ENCODE measurements around the gene THAP11. TPM values are rescaled to one million over a fixed set of nuclear protein-coding genes. Genes with fewer than 3 reads are reported as not detected.

THAP11 gene
- polyA plus RNA-seq, 1 of the 3 experiments (the other 2 are of a cell fraction): 34.8 TPM

DNA sequence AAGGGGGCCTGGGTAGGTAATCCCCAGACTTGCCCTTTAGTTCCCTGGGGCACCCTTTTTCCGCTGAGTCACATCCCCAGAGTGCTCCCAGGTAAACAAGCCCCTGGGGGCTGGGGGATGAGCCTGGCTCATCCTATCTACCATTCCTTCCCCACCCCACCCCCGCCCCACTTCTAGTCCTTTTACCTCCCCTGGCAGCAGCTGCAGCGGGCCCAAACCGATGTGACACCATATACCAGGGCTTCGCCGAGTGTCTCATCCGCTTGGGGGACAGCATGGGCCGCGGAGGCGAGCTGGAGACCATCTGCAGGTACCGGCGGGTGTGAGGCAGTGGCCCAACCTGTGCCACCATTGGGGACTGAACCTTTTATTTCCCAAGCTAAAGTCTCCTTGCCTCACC is 43.4 kb downstream of the THAP11 start:
- H4K20me1 ChIP-seq (ENCODE audit: insufficient read depth): peaks cover 12% of the 10 kb centered on the region
- CTCF ChIA-PET: interaction anchor here (1.4 to 22.4 kb wide), 5 partner anchors 11 to 155 kb away, joined by 5 to 564 read pairs (median 48); partner anchors contain the start of genes CTRL, EDC4, LCAT and PSMB10
- 93% methylated on average over 9 of the region's 12 CpGs for WGBS (ENCODE audit: low lambda C conversion rate)

DNA sequence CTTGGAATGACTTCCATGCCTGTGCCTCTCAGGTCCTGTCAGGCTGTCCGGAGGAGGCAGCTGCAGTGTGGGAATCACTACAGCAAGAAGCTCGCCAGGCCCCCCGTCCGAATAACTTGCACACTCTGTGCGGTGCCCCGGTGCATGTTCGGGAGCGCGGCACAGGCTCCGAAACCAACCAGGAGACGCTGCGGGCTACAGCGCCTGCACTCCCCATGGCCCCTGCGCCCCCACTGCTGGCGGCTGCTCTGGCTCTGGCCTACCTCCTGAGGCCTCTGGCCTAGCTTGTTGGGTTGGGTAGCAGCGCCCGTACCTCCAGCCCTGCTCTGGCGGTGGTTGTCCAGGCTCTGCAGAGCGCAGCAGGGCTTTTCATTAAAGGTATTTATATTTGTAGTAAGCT is 43.9 kb downstream of the THAP11 start:
- Histone ChIP-seq H3K27me3 (ENCODE audit: insufficient read depth) (no peaks in the 10 kb centered on the region), H3F3A (replicated peaks; ENCODE audit: insufficient read depth) (peaks cover 14% of the 10 kb centered on the region), H3K4me2 (no peak overlapping the region), H2AFZ (ENCODE audit: low read depth) (no peak overlapping the region), H3K9me3 (no peaks in the 10 kb centered on the region), H3K9me2 (no peaks in the 10 kb centered on the region), H3K4me1 (ENCODE audit: control insufficient read depth in 1 of 2, insufficient read depth in 2 of 2, low read depth in 1 of 2, low read length in 1 of 2) (peaks cover 7 to 13% of the 10 kb centered on the region in 2 experiments; a peak in 2 of 4 replicates), H3K36me3 (replicated peaks in 1 of 2; ENCODE audit: control insufficient read depth in 1 of 2, insufficient read depth in 2 of 2, low read length in 1 of 2) (peaks cover 4 to 39% of the 10 kb centered on the region in 2 experiments), H3K9ac (no peak overlapping the region), H3K79me2 (ENCODE audit: insufficient read depth) (no peaks in the 10 kb centered on the region), H4K20me1 (ENCODE audit: insufficient read depth) (peaks cover 12% of the 10 kb centered on the region), H3K27ac (ENCODE audit: low read depth in 2 of 2, low read length in 1 of 2) (no peak overlapping the region), H3K4me3 (ENCODE audit: low read depth in 2 of 2, low read length in 1 of 2) (no peak overlapping the region)
- ChIA-PET CTCF (interaction anchor here (0.6 to 22.4 kb wide), 7 partner anchors 11 to 748 kb away, joined by 3 to 564 read pairs (median 6); partner anchors contain the start of genes CTRL, EDC4, LCAT and PSMB10), POLR2A (no interaction called here)
- TF ChIP-seq RAD21 (IDR thresholded peaks at IDR 0.05; ENCODE audit: low read length): no peak
- TF ChIP-seq FOXJ3 (CRISPR knock-in tag; IDR thresholded peaks at IDR 0.05): no peak
- no peak for TF ChIP-seq FOSL2 (IDR thresholded peaks at IDR 0.05; ENCODE audit: borderline replicate concordance, low read depth)
- TF ChIP-seq GATA2 (CRISPR knock-in tag; IDR thresholded peaks at IDR 0.05): no peak
- no peak for TF ChIP-seq RFX5 (IDR thresholded peaks at IDR 0.05; ENCODE audit: low read length)
- WGBS (ENCODE audit: low lambda C conversion rate): 100% methylated on average over 2 of the region's 19 CpGs
- DNase-seq: no peak

More for the DNA sequence above, 43.4 kb downstream of the THAP11 start:
- Histone ChIP-seq H3K27me3 (ENCODE audit: insufficient read depth) (no peaks in the 10 kb centered on the region), H2AFZ (ENCODE audit: low read depth) (no peak overlapping the region), H3K36me3 (replicated peaks in 1 of 2; ENCODE audit: control insufficient read depth in 1 of 2, insufficient read depth in 2 of 2, low read length in 1 of 2) (peaks cover 4 to 44% of the 10 kb centered on the region in 2 experiments), H3K27ac (ENCODE audit: low read depth in 2 of 2, low read length in 1 of 2) (no peak overlapping the region), H3K4me3 (ENCODE audit: low read depth in 2 of 2, low read length in 1 of 2) (no peak overlapping the region), H3K79me2 (ENCODE audit: insufficient read depth) (no peaks in the 10 kb centered on the region), H3K9ac (no peak overlapping the region), H3K4me1 (ENCODE audit: control insufficient read depth in 1 of 2, insufficient read depth in 2 of 2, low read depth in 1 of 2, low read length in 1 of 2) (peaks cover 7 to 13% of the 10 kb centered on the region in 2 experiments; a peak in 2 of 4 replicates), H3K4me2 (no peak overlapping the region), H3K9me2 (no peaks in the 10 kb centered on the region), H3K9me3 (no peaks in the 10 kb centered on the region), H3F3A (replicated peaks; ENCODE audit: insufficient read depth) (peaks cover 14% of the 10 kb centered on the region)
- TF ChIP-seq, protein P1, sequence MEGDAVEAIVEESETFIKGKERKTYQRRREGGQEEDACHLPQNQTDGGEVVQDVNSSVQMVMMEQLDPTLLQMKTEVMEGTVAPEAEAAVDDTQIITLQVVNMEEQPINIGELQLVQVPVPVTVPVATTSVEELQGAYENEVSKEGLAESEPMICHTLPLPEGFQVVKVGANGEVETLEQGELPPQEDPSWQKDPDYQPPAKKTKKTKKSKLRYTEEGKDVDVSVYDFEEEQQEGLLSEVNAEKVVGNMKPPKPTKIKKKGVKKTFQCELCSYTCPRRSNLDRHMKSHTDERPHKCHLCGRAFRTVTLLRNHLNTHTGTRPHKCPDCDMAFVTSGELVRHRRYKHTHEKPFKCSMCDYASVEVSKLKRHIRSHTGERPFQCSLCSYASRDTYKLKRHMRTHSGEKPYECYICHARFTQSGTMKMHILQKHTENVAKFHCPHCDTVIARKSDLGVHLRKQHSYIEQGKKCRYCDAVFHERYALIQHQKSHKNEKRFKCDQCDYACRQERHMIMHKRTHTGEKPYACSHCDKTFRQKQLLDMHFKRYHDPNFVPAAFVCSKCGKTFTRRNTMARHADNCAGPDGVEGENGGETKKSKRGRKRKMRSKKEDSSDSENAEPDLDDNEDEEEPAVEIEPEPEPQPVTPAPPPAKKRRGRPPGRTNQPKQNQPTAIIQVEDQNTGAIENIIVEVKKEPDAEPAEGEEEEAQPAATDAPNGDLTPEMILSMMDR (IDR thresholded peaks at IDR 0.05): no peak
- TF ChIP-seq YY1 (IDR thresholded peaks at IDR 0.05; ENCODE audit: low read depth) (no peak), TEAD4 (IDR thresholded peaks at IDR 0.05; ENCODE audit: borderline replicate concordance, insufficient read depth) (no peak), TCF12 (IDR thresholded peaks at IDR 0.05) (no peak), POLR2AphosphoS5 (IDR thresholded peaks at IDR 0.05; ENCODE audit: low read depth, low read length) (no peak), FOSL2 (IDR thresholded peaks at IDR 0.05; ENCODE audit: borderline replicate concordance, low read depth) (no peak), TAF1 (IDR thresholded peaks at IDR 0.05; ENCODE audit: borderline replicate concordance, low read depth, low read length) (no peak), SMC3 (IDR thresholded peaks at IDR 0.05; ENCODE audit: low read depth, low read length) (no peak)
- TF ChIP-seq, protein P2, sequence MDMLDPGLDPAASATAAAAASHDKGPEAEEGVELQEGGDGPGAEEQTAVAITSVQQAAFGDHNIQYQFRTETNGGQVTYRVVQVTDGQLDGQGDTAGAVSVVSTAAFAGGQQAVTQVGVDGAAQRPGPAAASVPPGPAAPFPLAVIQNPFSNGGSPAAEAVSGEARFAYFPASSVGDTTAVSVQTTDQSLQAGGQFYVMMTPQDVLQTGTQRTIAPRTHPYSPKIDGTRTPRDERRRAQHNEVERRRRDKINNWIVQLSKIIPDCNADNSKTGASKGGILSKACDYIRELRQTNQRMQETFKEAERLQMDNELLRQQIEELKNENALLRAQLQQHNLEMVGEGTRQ (IDR thresholded peaks at IDR 0.05; ENCODE audit: borderline replicate concordance, low read depth, low read length): no peak
- no peak for DNase-seq
- POLR2A ChIA-PET: no interaction called here
